HUES48 (cell line): ENCODE data around the gene INSRR.

Source experiments
- H3K27ac ChIP-seq: one replicate; pipeline ENCODE4 v1.7.0; 2013; ENCODE audit warnings: low read depth, low read length, inconsistent platforms
- H3K27me3 ChIP-seq: 2 replicates; pipeline ENCODE4 v1.6.1; 2013; ENCODE audit warnings: mild to moderate bottlenecking, low read length; ENCODE audit not compliant: control insufficient read depth, insufficient read depth
- H3K36me3 ChIP-seq: 2 replicates; pipeline ENCODE4 v1.6.1; 2013; ENCODE audit warnings: low read length; ENCODE audit not compliant: control insufficient read depth, insufficient read depth
- H3K4me1 ChIP-seq: 2 replicates; pipeline ENCODE4 v1.6.1; 2013; ENCODE audit warnings: mild to moderate bottlenecking, low read length; ENCODE audit not compliant: control insufficient read depth, insufficient read depth
- H3K4me3 ChIP-seq: 2 replicates; pipeline ENCODE4 v1.5.1; 2013; ENCODE audit warnings: mild to moderate bottlenecking, low read depth, low read length
- H3K9ac ChIP-seq: 2 replicates; pipeline ENCODE4 v1.6.1; 2013; ENCODE audit warnings: mild to moderate bottlenecking, low read depth, low read length, moderate library complexity
- H3K9me3 ChIP-seq: 2 replicates; pipeline ENCODE4 v1.6.1; 2013; ENCODE audit warnings: low read length; ENCODE audit not compliant: control insufficient read depth, insufficient read depth

The INSRR gene

DNA sequence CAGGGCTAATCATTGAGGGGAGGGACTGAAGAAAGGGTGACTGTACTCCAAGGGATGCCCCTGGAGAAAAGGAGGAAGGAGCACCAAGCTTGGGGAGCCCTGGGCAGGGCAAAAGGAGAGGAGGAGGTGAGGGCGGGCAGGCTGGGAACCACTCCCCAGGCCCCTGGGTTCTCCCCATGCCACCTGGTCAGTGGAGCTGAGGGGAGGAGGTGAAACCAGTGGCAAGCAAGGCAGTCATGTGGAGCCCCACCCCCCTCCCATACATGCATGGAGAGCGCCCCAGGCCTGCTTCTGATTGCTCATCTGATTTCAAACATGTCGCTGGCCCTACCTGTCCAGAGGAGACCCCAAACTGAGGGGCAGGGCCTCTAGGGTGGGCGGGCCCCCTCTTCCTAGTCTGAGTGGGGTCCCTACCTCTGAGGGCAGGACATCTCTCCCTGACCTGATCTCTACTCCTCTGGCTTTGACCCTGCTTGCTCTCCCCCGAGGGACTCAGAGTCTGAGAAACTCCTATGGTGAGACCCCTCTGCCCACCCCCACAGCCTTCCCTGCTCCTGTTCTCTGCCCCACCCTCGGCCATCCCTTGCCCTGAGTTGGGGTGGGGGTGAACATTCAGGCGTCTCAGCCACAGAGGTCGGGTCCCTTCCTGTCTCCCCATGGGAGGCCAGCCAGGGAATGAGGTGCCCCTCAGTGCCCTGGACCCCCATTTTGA lies 18.6 kb downstream of the INSRR start:
- H3K27me3 ChIP-seq, result peaks cover 51% of the 10 kb centered on the region
- no peaks in the 10 kb centered on the region for H3K9me3 ChIP-seq
- H3K4me1 ChIP-seq, result peaks cover 6% of the 10 kb centered on the region; the same call in 1 of the 2 replicates
- no peak overlapping the region for H3K27ac ChIP-seq
- H3K36me3 ChIP-seq, result no peaks in the 10 kb centered on the region
- H3K9ac ChIP-seq, result no peak overlapping the region
- no peak overlapping the region for H3K4me3 ChIP-seq

DNA sequence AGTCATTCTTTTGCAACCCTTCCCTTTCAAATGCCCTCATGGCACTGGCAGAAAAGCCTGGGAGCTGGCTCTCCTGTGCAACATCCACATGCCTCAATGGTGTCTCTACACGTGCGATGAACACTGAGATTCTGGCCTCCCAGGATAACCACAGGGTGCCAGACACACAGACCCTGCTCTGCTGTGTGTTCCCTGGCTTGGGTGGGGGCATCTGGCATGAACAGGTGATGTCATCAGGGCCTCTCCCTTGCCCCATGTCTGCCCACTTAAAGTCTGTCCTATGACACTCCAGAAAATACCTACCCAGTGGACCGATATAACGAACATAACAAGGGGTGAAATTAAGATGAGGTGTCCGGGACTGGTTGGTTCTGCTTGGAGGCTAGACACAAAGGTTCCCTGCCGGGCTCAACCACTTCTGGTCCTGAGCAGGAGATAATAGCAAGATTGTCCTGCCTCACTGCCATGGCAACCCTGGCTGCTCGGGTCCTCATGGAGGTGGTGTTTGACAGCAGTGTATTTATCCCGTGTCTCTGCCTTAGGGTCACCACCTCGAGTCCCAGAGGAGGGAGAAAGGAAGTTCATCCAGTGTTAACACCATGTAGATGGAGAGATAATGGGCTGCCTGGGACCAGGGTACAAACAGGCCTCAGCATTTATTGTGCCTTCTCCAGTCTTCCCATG lies 19.3 kb downstream of the INSRR start:
- Histone ChIP-seq H3K9me3 (no peaks in the 10 kb centered on the region), H3K36me3 (no peaks in the 10 kb centered on the region), H3K27me3 (peaks cover 49% of the 10 kb centered on the region), H3K27ac (no peak overlapping the region), H3K4me1 (peaks cover 5% of the 10 kb centered on the region; the same call in 1 of the 2 replicates), H3K9ac (no peak overlapping the region), H3K4me3 (no peak overlapping the region)

DNA sequence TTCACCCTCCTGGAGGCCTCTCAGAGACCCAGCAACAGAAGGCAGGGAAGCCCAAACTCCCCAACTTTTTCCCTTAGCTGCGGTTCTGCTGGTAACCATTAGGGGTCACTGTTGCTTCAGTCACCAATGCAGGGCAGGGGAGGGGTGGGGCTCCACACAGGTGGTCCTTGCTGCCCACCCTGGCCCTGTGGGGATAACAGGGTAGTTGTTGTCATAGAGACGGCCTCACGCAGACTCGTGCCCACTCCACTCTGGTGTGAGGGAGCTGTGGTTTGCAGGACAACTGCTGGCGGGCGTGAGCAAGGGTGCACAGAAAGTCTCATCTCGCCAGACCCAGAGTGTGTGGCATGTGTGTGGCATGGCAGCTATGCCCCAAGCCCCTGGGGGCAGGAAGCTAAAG lies 19.9 kb downstream of the INSRR start:
- H3K27ac ChIP-seq, result no peak overlapping the region
- H3K9me3 ChIP-seq, result no peaks in the 10 kb centered on the region
- H3K36me3 ChIP-seq, result no peaks in the 10 kb centered on the region
- H3K4me3 ChIP-seq, result no peak overlapping the region
- peaks cover 3% of the 10 kb centered on the region; the same call in 1 of the 2 replicates for H3K4me1 ChIP-seq
- no peak overlapping the region for H3K9ac ChIP-seq
- H3K27me3 ChIP-seq, result peaks cover 47% of the 10 kb centered on the region

DNA sequence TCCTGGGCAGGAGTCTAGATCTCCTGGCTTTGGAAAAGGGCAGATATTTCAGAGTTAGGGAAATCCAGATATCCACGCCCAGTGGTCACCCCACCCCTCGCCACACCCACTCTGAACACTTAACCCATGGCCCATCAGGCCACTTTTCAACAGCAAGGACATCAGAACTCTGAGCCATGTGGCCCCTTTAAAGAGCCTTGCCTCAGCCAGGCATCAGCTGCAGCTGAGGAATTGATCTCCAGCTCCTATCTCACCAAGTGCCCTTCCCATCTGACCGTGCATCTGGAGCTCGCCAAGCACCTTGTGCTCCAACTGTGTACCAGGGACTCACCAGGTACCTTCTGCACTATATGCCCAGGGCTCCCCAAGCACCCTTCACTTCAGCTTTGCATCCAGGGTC lies 22.0 kb downstream of the INSRR start:
- no peak overlapping the region for H3K27ac ChIP-seq
- peaks cover 3% of the 10 kb centered on the region; the same call in 1 of the 2 replicates for H3K4me1 ChIP-seq
- H3K9ac ChIP-seq, result no peak overlapping the region
- no peaks in the 10 kb centered on the region for H3K36me3 ChIP-seq
- H3K27me3 ChIP-seq, result peaks cover 27% of the 10 kb centered on the region
- no peaks in the 10 kb centered on the region for H3K9me3 ChIP-seq
- no peak overlapping the region for H3K4me3 ChIP-seq

DNA sequence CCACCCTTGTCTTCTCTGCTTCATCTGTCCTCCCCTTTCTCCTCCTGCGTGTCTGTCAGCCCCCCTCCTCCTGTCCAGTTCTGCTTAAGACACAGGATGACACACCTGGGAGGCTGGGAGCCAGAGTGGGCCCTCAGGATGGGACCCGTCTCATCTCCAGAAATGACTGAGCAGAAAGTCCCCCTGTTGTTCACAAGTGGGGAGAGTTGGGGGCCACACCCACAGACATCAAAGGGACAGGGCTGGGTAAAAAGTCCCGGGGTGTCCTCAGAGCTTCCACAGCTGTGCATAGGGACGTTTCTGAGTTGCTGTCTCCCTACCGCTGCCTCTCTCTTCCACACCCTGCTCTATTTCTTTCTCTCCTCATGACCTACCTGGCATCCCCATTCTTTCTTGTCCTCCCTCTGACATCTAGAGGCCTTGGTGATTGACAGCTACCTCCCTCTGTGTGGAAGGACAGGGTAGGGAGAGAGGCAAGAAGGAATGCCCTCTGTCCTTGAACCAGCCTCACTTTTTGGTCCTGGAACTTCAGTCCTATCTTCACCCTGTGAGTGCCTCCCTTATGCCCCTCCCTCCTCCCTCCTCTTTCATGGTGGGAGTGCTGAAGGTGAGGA lies 22.8 kb downstream of the INSRR start:
- no peak overlapping the region for H3K27ac ChIP-seq

DNA sequence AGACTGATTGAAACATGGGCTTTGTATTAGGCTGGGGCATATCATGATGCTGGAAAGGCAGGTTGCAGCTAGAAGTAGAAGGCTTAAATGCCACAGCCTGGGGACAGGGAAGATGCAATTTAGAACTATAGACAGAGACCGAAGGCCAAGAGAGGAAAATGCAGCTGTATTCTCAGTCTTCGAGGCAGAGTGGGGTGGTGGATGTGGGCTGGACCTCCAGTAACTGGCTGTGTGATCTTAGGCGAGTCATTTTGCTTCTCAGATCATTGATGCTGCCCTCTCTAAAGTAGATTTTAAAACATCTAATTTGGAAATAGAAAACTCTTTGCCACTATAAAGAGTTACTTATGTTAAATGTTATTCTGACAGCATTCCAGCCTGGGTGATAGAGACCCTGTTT lies 24.6 kb downstream of the INSRR start:
- H3K4me3 ChIP-seq, result no peak overlapping the region
- H3K27me3 ChIP-seq, result peaks cover 29% of the 10 kb centered on the region
- no peaks in the 10 kb centered on the region for H3K36me3 ChIP-seq
- no peaks in the 10 kb centered on the region for H3K9me3 ChIP-seq
- H3K4me1 ChIP-seq, result peaks cover 3% of the 10 kb centered on the region; the same call in 1 of the 2 replicates
- no peak overlapping the region for H3K9ac ChIP-seq
- H3K27ac ChIP-seq, result no peak overlapping the region

More for the DNA sequence above, 22.8 kb downstream of the INSRR start:
- peaks cover 25% of the 10 kb centered on the region for H3K27me3 ChIP-seq
- H3K9ac ChIP-seq, result no peak overlapping the region
- H3K4me3 ChIP-seq, result no peak overlapping the region
- peaks cover 3% of the 10 kb centered on the region; the same call in 1 of the 2 replicates for H3K4me1 ChIP-seq
- no peaks in the 10 kb centered on the region for H3K9me3 ChIP-seq
- H3K36me3 ChIP-seq, result no peaks in the 10 kb centered on the region

DNA sequence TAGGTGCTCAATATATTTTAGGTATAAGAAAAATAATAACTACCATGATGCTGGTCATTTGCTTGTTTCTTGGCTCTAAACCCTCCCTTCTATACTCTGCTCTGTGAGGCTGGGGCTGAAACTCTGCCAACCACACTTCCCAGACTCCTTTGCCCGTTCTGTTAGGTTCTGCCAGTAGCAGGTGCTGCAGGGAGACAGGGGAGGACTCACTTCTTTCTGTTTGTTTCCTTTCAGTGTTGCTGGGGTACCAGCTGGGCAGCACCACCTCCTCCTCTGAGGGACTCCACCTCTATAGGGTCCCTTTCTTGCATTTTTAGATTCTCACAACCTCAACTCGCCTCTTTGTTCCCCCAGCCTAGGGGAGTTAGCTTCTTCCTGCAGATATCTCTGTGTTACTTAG lies 25.3 kb downstream of the INSRR start:
- H3K4me3 ChIP-seq, result no peak overlapping the region
- no peak overlapping the region for H3K9ac ChIP-seq
- H3K9me3 ChIP-seq, result no peaks in the 10 kb centered on the region
- peaks cover 29% of the 10 kb centered on the region for H3K27me3 ChIP-seq
- no peaks in the 10 kb centered on the region for H3K36me3 ChIP-seq
- H3K27ac ChIP-seq, result no peak overlapping the region
- no peaks in the 10 kb centered on the region for H3K4me1 ChIP-seq

DNA sequence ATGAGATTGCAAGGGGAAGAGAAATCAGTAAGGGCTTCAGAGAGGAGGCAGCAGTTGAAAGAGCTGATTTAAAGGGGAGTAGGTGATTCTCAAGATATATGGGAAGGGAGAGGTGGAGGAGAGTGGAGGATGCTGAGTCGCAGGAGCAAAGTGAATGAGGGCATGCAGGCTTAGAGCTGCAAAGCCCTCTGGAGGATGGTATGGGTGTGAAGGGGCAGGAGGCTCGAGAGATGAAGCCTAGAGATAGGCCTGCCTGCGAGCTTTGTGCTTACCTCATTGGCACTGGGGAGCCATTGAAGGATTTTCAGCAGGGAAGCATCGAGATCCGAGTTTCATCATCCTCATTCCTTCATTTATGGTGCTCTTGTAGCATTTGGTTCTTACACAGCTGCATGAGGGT lies 26.5 kb downstream of the INSRR start:
- H3K36me3 ChIP-seq, result no peaks in the 10 kb centered on the region
- no peak overlapping the region for H3K27ac ChIP-seq
- H3K9me3 ChIP-seq, result no peaks in the 10 kb centered on the region
- no peak overlapping the region for H3K4me3 ChIP-seq
- H3K27me3 ChIP-seq, result peaks cover 24% of the 10 kb centered on the region
- no peak overlapping the region for H3K9ac ChIP-seq
- H3K4me1 ChIP-seq, result no peaks in the 10 kb centered on the region

DNA sequence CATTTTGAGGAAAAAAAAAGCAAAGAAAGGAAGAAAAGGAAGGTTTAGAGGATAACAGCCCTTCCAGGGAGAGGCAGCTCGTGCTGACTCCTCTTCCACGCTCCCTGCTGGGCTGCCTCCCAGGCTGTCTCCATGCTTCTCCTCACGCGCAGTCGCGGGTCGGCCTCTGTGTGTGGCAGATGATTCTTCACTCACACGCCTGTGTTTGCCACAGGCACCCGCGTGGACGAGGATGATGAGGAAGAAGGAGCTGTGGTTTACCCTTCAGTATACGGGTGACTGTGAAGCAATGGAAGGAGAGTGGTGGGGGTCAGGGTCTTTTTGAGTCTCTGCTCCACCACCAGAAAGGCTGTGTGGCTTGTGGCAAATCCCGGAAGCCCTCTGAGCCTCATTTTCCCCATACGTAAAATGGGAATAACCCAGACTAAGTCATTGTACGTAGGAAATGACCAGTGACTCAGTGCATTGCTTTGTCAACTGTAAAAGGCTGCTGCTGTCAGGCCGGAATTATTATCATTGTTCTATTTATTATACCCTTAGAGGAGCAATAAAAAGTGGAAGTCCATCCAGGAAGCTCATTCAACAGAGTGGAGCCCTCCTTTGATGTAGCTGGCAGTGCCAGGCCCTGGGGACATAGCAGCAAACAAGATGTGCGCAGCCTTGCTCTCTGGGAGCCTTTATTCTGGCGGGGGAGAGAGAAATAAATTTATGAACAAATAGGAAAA lies 30.4 kb downstream of the INSRR start:
- no peaks in the 10 kb centered on the region for H3K4me1 ChIP-seq
- peaks cover 8% of the 10 kb centered on the region; the same call in 1 of the 2 replicates for H3K27me3 ChIP-seq
- no peak overlapping the region for H3K27ac ChIP-seq
- H3K9ac ChIP-seq, result no peak overlapping the region
- no peaks in the 10 kb centered on the region for H3K36me3 ChIP-seq
- H3K9me3 ChIP-seq, result no peaks in the 10 kb centered on the region
- no peak overlapping the region for H3K4me3 ChIP-seq

DNA sequence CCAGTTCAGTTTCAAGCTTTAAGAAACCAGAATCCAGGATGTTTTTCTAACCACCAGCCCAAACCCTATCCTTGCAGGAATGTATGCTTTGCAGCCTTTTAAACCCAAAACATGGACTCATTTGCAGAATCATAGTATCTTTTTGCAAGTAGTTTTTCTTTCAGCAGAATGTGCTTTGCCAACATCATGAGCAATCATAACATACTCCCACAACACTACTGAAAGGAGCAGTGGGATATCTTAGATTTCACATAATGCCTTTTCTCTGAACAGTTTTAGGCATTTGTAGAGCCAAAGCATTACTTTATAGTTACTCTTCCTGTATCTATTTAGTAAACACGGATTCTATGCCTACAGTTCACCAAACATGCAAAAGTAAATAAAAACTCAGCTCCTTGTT lies 32.3 kb downstream of the INSRR start:
- no peaks in the 10 kb centered on the region for H3K36me3 ChIP-seq
- H3K27me3 ChIP-seq, result peaks cover 16% of the 10 kb centered on the region
- H3K27ac ChIP-seq, result no peak overlapping the region
- H3K4me3 ChIP-seq, result no peak overlapping the region
- H3K9me3 ChIP-seq, result no peaks in the 10 kb centered on the region
- no peak overlapping the region for H3K9ac ChIP-seq
- no peaks in the 10 kb centered on the region for H3K4me1 ChIP-seq
